Natural killer cell treated with Interleukin-12 subunit alpha and Interleukin-12 subunit beta and Interleukin-15 and Interleukin-18, amount 100 ng/mL, for 72 hours (primary cell): ENCODE measurements around the gene FAM120A. TPM values are rescaled to one million over a fixed set of nuclear protein-coding genes. Genes with fewer than 3 reads are reported as not detected.

Experiments used
- ATAC-seq, 2 donors: fragments of 150-1000 bp; cut with Tn5 transposase in 1 of 2; sonication (Bioruptor Pico), chemical (Tn5 transposase) in 1 of 2; 2 replicates each; pipeline ENCODE4 v1.10.0; 2021
- DNase-seq: peaks from one replicate; pipeline ENCODE4 v3.0.0; 2022; ENCODE audit warnings: low spot score
- H3K27ac Mint-ChIP-seq, 2 donors: 1 replicate in 1 of 2; 2 replicates in 1 of 2; pipeline ENCODE4 v1.8.0; 2022; ENCODE audit warnings: mixed read lengths in 2 of 2, mild to moderate bottlenecking in 1 of 2, moderate library complexity in 1 of 2
- H3K27me3 Mint-ChIP-seq, 2 donors: 1 replicate in 1 of 2; 2 replicates in 1 of 2; pipeline ENCODE4 v1.8.0; 2022; ENCODE audit warnings: mixed read lengths in 2 of 2
- H3K36me3 Mint-ChIP-seq: one replicate; pipeline ENCODE4 v1.8.0; 2022; ENCODE audit warnings: mixed read lengths
- H3K4me1 Mint-ChIP-seq, 2 donors: 1 replicate in 1 of 2; 2 replicates in 1 of 2; pipeline ENCODE4 v1.8.0; 2022; ENCODE audit warnings: low read depth in 2 of 2, mixed read lengths in 2 of 2, mild to moderate bottlenecking in 1 of 2
- H3K4me3 Mint-ChIP-seq: one replicate; pipeline ENCODE4 v1.8.0; 2022; ENCODE audit warnings: mixed read lengths
- H3K9me3 Mint-ChIP-seq: 2 replicates; pipeline ENCODE4 v1.8.0; 2022; ENCODE audit warnings: mixed read lengths
- total RNA-seq, 2 donors: library from RNA; stranded (reverse); gene quantifications; one replicate each; pipeline ENCODE4 v1.2.3, GENCODE V29; 2022

FAM120A gene
- total RNA-seq, result 100 to 1,000 TPM; 138 to 154 TPM

DNA sequence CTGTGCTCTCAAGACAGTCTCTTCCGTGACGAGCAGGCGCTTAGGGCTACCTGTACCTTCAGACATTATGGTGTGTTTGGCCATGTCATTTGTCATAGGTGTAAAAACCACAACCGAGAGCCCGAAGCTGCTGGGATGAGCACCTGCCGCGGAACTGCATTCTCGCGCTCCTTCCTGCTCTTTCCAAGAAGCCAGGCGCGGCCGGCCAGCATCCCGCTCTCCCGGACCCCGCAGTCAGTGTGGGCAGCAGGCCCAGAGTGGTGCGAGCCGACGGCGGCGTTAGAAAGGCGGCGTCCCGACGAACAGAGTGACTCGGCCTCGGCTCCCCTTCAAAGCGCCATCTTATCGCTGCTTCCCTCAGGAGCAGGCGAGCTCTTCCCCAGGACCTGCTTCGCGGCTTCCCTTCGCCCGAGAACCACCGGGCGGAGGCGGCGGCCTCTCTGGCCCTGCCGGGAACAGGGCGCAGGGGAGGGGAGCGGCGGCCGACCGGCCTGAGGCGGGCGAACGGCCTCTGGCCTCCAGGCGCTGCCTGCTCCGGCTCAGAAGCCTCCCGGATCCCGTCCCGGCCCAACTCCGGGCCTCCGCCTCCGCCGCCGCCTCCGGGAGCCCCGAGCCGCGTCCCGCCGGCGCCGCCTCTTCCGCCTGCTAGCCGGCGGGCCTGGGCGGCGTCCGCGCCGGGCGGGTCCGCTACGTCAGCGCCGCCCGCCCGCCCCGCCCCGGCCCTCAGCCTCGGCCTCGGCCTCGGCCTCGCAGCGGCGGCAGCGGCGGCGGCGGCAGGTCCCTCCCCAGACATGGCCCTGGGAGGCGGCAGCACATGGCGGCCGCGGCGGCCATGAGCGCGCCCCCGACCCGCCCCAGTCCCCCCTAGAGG, at the start of gene FAM120A:
TSS of gene FAM120A (plus strand) at position 741 of the 871 bp plus-strand sequence. CDS start 231 bp downstream, outside the sequence.
- peak within 1 kb of the TSS; percentile 87 to 92 for H3K27ac Mint-ChIP-seq
- H3K4me3 Mint-ChIP-seq, result peak within 1 kb of the TSS; percentile 94
- peaks cover 30 to 36% of the 10 kb centered on the region in 2 donors for H3K4me1 Mint-ChIP-seq
- ATAC-seq (peak; percentile 88 to 89), DNase-seq (peak; percentile 79)
- no peaks in the 10 kb centered on the region for H3K9me3 Mint-ChIP-seq
- H3K27me3 Mint-ChIP-seq, result no peaks in the 10 kb centered on the region
- H3K36me3 Mint-ChIP-seq, result peaks cover 27% of the 10 kb centered on the region

DNA sequence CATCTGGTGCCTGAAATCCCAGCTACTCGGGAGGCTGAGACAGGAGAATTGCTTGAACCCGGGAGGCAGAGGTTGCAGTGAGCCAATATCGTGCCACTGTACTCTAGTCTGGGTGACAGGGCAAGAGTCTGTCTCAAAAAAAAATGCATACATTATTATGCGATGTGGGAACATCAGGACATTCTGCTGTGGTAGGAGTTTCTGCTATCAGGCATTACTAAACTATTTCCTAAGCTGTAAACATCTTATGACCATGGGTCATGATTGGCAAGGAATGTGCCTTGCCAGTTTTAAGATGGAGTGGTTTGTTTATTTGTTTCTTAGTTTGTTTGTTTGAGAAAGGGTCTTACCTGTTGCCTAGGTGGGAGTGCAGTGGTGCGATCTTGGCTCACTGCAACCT, 45.1 kb upstream of the FAM120A start:
- no peak for DNase-seq
- Mint-ChIP-seq H3K36me3 (no peaks in the 10 kb centered on the region), H3K9me3 (no peaks in the 10 kb centered on the region), H3K27ac (no peak overlapping the region), H3K4me3 (no peak overlapping the region), H3K27me3 (peaks cover 21 to 47% of the 10 kb centered on the region in 2 donors), H3K4me1 (no peaks in the 10 kb centered on the region)
- ATAC-seq, result no peak

- Mint-ChIP-seq H3K9me3 (peaks cover 5% of the 10 kb centered on the region), H3K4me3 (no peak overlapping the region), H3K4me1 (no peaks in the 10 kb centered on the region), H3K36me3 (peaks cover 5% of the 10 kb centered on the region), H3K27me3 (peaks cover 41 to 69% of the 10 kb centered on the region in 2 donors), H3K27ac (no peak overlapping the region)
- DNase-seq (no peak), ATAC-seq (no peak)
Observed at GRCh38 chr9:93413530-93413929, 38.0 kb upstream of the FAM120A start.

DNA sequence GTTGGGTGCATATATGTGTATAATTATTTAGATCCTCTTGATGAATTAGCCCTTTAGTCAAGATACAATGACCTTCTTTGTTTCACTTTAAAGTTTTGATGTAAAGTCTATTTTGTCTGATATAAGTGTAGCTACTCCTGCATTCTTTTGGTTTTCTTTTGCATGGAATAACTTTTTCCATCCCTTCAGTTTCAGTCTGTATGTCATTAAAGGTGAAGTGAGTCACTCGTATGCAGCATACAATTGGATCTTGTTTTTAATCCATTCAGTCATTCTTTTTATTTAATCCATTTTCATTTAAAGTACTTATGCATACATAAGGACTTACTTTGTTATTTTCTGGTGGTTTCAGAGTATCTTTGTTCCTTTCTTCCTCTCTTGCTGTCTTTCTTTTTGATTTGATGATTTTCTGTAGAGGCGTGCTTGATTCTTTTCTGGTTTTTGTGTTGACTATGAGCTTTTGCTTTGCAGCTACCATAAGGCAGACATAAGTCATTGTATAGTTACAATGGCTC, 36.3 kb upstream of the FAM120A start:
- Mint-ChIP-seq H3K4me1 (no peaks in the 10 kb centered on the region), H3K4me3 (no peak overlapping the region), H3K36me3 (peaks cover 13% of the 10 kb centered on the region), H3K9me3 (peaks cover 5% of the 10 kb centered on the region), H3K27ac (no peak overlapping the region), H3K27me3 (peaks cover 42 to 52% of the 10 kb centered on the region in 2 donors)
- DNase-seq (no peak), ATAC-seq (no peak)

- Mint-ChIP-seq H3K27ac (no peak overlapping the region), H3K4me1 (no peaks in the 10 kb centered on the region), H3K4me3 (no peak overlapping the region), H3K36me3 (peaks cover 13% of the 10 kb centered on the region), H3K27me3 (peaks cover 37 to 39% of the 10 kb centered on the region in 2 donors), H3K9me3 (peaks cover 5% of the 10 kb centered on the region)
- DNase-seq (no peak), ATAC-seq (no peak)
Observed at GRCh38 chr9:93416530-93417235, 34.8 kb upstream of the FAM120A start.

- H3K36me3 Mint-ChIP-seq, result peaks cover 13% of the 10 kb centered on the region
- no peak for ATAC-seq
- H3K27me3 Mint-ChIP-seq, result peaks cover 30 to 33% of the 10 kb centered on the region in 2 donors
- H3K4me3 Mint-ChIP-seq, result no peak overlapping the region
- peaks cover 5% of the 10 kb centered on the region for H3K9me3 Mint-ChIP-seq
- DNase-seq, result no peak
- H3K4me1 Mint-ChIP-seq, result no peaks in the 10 kb centered on the region
- no peak overlapping the region for H3K27ac Mint-ChIP-seq
Observed at GRCh38 chr9:93417538-93417937, 33.9 kb upstream of the FAM120A start.

DNA sequence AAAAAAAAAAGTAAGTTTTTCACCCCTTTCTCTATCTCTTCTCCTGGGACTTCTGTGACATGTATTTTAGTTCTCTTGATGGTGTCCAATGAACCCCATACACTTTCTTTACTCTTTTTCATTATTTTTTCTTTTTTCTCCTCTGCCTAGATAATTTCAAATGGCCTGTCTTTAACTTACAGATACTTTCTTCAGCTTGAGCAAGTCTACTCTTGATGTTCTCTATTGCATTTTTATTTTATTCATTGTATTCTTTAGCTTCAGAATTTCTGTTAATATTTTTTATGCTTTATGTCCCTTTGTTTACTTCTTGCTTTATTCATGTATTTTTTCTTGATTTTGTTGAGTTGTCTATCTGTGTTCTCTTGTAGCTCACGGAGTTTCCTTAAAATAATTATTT, 32.5 kb upstream of the FAM120A start:
- Mint-ChIP-seq H3K4me1 (no peaks in the 10 kb centered on the region), H3K4me3 (no peak overlapping the region), H3K36me3 (peaks cover 13% of the 10 kb centered on the region), H3K9me3 (peaks cover 5% of the 10 kb centered on the region), H3K27me3 (peaks cover 25 to 28% of the 10 kb centered on the region in 2 donors), H3K27ac (no peak overlapping the region)
- DNase-seq (no peak), ATAC-seq (no peak)

- H3K4me3 Mint-ChIP-seq, result no peak overlapping the region
- no peaks in the 10 kb centered on the region for H3K9me3 Mint-ChIP-seq
- ATAC-seq, result peak in 1 of 2 donors; percentile 27
- peaks cover 8% of the 10 kb centered on the region for H3K36me3 Mint-ChIP-seq
- peaks cover 19 to 37% of the 10 kb centered on the region in 2 donors for H3K27me3 Mint-ChIP-seq
- H3K27ac Mint-ChIP-seq, result no peak overlapping the region
- no peaks in the 10 kb centered on the region for H3K4me1 Mint-ChIP-seq
- DNase-seq, result no peak
Observed at GRCh38 chr9:93422977-93423616, 28.4 kb upstream of the FAM120A start.

- peaks cover 18 to 50% of the 10 kb centered on the region in 2 donors for H3K27me3 Mint-ChIP-seq
- no peak for DNase-seq
- H3K9me3 Mint-ChIP-seq, result no peaks in the 10 kb centered on the region
- no peak overlapping the region for H3K4me3 Mint-ChIP-seq
- no peaks in the 10 kb centered on the region for H3K36me3 Mint-ChIP-seq
- H3K4me1 Mint-ChIP-seq, result peaks cover 0 to 7% of the 10 kb centered on the region in 2 donors
- H3K27ac Mint-ChIP-seq, result no peak overlapping the region
- ATAC-seq, result no peak
Observed at GRCh38 chr9:93427655-93428379, 23.7 kb upstream of the FAM120A start.

DNA sequence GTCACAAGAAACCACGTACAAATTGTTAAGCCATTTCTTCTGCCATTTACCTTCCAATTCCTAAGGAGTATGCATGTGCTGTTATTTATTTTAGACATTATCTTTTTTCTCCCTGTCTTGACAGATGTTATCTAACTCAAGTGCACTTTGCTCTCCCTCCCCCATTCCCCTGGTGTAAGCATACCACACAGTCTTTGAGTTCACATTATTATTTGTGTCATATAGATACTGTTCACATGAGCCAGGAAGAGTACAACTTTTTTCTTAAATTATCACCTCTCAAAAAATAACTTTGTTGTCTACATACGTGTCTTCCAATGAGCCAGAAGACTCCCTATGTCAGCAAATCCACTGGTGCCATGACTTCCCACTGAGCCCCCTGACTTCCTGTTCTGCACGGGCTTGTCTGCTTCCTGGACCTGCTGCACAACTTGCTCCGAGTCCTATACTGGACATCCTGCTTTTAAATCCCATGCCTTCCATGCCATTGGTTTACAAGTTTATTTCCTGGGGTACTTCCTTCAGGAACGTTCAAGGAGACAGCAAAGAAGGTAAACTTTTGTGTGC, 19.9 kb upstream of the FAM120A start:
- H3K36me3 Mint-ChIP-seq, result no peaks in the 10 kb centered on the region
- no peaks in the 10 kb centered on the region for H3K9me3 Mint-ChIP-seq
- DNase-seq (no peak), ATAC-seq (no peak)
- H3K4me1 Mint-ChIP-seq, result peaks cover 0 to 7% of the 10 kb centered on the region in 2 donors
- no peak overlapping the region for H3K27ac Mint-ChIP-seq
- H3K4me3 Mint-ChIP-seq, result no peak overlapping the region
- peaks cover 8 to 30% of the 10 kb centered on the region in 2 donors for H3K27me3 Mint-ChIP-seq

DNA sequence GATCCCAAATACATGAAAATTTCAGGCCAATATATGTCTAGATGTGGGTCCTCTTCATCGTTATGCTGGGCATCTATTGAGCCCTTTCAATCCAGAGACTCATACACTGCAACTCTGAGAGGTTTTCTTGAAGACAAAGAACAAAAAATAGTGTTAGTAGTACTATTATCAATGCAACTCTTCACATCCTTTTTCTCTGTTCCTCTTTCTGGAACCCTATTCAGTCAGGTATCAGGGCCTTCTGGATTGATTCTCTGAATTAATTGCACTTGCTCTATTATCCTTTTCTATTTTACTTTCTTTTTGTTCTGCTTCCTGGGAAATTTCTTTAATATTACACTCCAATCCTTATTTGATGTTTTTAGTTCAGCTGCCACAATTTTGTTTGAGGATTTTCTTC, 18.5 kb upstream of the FAM120A start:
- DNase-seq (no peak), ATAC-seq (no peak)
- H3K9me3 Mint-ChIP-seq, result no peaks in the 10 kb centered on the region
- peaks cover 1% of the 10 kb centered on the region for H3K36me3 Mint-ChIP-seq
- H3K27me3 Mint-ChIP-seq, result peaks cover 8 to 19% of the 10 kb centered on the region in 2 donors
- H3K4me1 Mint-ChIP-seq, result peaks cover 0 to 7% of the 10 kb centered on the region in 2 donors
- no peak overlapping the region for H3K27ac Mint-ChIP-seq
- H3K4me3 Mint-ChIP-seq, result no peak overlapping the region

- Mint-ChIP-seq H3K27me3 (peaks cover 8 to 15% of the 10 kb centered on the region in 2 donors), H3K27ac (no peak overlapping the region), H3K4me1 (peaks cover 0 to 7% of the 10 kb centered on the region in 2 donors), H3K4me3 (no peak overlapping the region), H3K36me3 (peaks cover 4% of the 10 kb centered on the region), H3K9me3 (no peaks in the 10 kb centered on the region)
- ATAC-seq, result no peak
- no peak for DNase-seq
Observed at GRCh38 chr9:93434056-93434455, 17.4 kb upstream of the FAM120A start.

DNA sequence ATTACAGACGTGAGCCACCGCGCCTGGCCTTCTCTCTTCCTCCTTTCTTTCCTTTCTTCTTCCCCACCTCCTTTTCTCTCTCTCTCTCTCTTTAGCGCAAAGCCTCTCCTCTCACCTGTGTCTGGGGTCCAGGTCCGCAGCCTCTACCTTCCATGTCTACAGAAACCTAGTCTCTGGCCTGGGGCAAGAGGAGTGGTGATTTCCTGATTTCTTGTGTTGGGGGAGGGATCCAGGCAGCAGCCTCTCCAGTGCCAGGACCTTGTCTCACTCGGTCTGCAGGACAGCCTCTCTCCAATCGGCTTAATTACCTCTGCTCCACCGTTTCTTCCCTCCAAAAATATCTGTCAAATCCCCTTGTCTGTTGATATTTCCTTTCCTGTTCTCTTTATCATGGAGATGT, 16.1 kb upstream of the FAM120A start:
- Mint-ChIP-seq H3K27ac (no peak overlapping the region), H3K4me1 (peaks cover 0 to 7% of the 10 kb centered on the region in 2 donors), H3K36me3 (peaks cover 4% of the 10 kb centered on the region), H3K27me3 (peaks cover 8 to 15% of the 10 kb centered on the region in 2 donors), H3K4me3 (no peak overlapping the region), H3K9me3 (no peaks in the 10 kb centered on the region)
- DNase-seq (no peak), ATAC-seq (no peak)
